Measurements from ENCODE around the gene WDR35. TPM values are rescaled to one million over a fixed set of nuclear protein-coding genes. Genes with fewer than 3 reads are reported as not detected.
"Not testable (repeated sequence)": the region's sequence is repeated elsewhere in the genome, so short reads cannot be mapped to it uniquely, and the experiment has no call there.

WDR35 gene
- total and polyA plus RNA-seq, 4 donors: 0.97 to 3.8 (median 1.6) TPM

DNA sequence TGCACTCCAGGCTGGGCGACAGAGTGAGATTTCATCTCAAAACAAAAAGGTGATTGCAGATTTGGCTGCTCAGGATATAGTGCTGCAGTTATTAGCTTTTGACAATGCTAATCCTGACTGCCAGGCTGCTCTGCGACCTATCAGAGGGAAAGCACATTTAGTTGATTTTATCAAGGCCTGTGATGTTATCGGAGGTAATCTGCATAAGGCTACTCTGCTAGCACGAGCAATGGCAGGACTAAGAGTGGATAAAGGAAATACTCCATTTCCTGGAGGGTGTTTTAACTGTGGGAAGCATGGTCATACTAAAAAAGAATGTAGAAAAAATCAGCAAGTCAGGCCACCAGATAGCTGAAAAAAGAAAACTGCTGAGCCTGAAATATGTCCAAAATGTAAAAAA, 65.4 kb downstream of the WDR35 start:
- not testable (repeated sequence) for DNase-seq (ENCODE audit: low spot score); H3K9ac ChIP-seq (ENCODE audit: low read depth in 1 of 2, low read length in 2 of 2); H3K4me1 ChIP-seq (ENCODE audit: control insufficient read depth in 4 of 4, insufficient read depth in 4 of 4, low read length in 3 of 4); H3K27ac ChIP-seq (ENCODE audit: low read depth in 1 of 2, low read length in 2 of 2); H3K4me3 ChIP-seq (ENCODE audit: low read depth in 1 of 3, low read length in 3 of 3); H3K36me3 ChIP-seq (ENCODE audit: control insufficient read depth in 4 of 4, insufficient read depth in 3 of 4, low read depth in 1 of 4, low read length in 3 of 4); H3K9me3 ChIP-seq (ENCODE audit: control insufficient read depth in 4 of 4, low read length in 3 of 4); H3K27me3 ChIP-seq (ENCODE audit: control insufficient read depth in 4 of 4, insufficient read depth in 4 of 4, low read length in 3 of 4)
- 90% methylated on average over 4 of the region's 4 CpGs for WGBS

DNA sequence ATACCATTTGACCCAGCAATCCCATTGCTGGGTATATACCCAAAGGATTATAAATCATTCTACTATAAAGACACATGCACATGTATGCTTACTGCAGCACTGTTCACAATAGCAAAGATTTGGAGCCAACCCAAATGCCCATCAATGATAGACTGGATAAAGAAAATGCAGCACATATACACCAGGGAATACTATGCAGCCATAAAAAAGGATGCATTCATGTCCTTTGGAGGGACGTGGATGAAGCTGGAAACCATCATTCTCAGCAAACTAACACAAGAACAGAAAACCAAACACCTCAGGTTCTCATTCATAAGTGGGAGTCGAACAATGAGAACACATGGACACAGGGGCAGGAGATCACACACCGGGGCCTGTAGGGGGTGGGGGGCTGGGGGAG, 67.7 kb downstream of the WDR35 start:
- not testable (repeated sequence) for H3K9ac ChIP-seq (ENCODE audit: low read depth in 1 of 2, low read length in 2 of 2); H3K9me3 ChIP-seq (ENCODE audit: control insufficient read depth in 4 of 4, low read length in 3 of 4); DNase-seq (ENCODE audit: low spot score); H3K36me3 ChIP-seq (ENCODE audit: control insufficient read depth in 4 of 4, insufficient read depth in 3 of 4, low read depth in 1 of 4, low read length in 3 of 4); H3K4me1 ChIP-seq (ENCODE audit: control insufficient read depth in 4 of 4, insufficient read depth in 4 of 4, low read length in 3 of 4); H3K27ac ChIP-seq (ENCODE audit: low read depth in 1 of 2, low read length in 2 of 2); H3K4me3 ChIP-seq (ENCODE audit: low read depth in 1 of 3, low read length in 3 of 3); H3K27me3 ChIP-seq (ENCODE audit: control insufficient read depth in 4 of 4, insufficient read depth in 4 of 4, low read length in 3 of 4)
- WGBS: 60% methylated on average over 3 of the region's 3 CpGs

DNA sequence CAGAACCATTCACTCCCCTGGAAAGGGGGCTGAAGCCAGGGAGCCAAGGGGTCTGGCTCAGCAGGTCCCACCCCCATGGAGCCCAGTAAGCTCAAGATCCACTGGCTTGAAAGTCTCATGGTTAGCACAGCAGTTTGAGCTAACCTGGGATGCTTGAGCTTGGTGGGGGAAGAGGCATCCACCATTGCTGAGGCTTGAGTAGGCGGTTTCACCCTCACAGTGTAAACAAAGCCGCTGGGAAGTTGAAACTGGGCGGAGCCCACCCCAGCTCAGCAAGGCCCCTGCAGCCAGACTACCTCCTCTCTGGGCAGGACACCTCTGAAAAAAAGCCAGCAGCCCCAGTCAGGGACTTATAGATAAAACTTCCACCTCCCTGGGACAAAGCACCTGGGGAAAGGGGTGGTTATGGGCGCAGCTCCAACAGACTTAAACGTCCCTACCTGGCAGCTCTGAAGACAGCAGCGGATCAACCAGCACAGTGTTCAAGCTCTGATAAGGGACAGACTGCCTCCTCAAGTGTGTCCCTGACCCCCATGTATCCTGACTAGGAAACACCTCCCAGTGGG, 73.4 kb downstream of the WDR35 start:
- no peak overlapping the region for H3K9ac ChIP-seq (ENCODE audit: low read depth in 1 of 2, low read length in 2 of 2)
- H3K27me3 ChIP-seq (ENCODE audit: control insufficient read depth in 4 of 4, insufficient read depth in 4 of 4, low read length in 3 of 4): no peaks in the 10 kb centered on the region
- no peak overlapping the region for H3K27ac ChIP-seq (ENCODE audit: low read depth in 1 of 2, low read length in 2 of 2)
- no peaks in the 10 kb centered on the region for H3K9me3 ChIP-seq (ENCODE audit: control insufficient read depth in 4 of 4, low read length in 3 of 4)
- H3K36me3 ChIP-seq (ENCODE audit: control insufficient read depth in 4 of 4, insufficient read depth in 3 of 4, low read depth in 1 of 4, low read length in 3 of 4): peaks cover 0 to 2% (median 0%) of the 10 kb centered on the region in 4 donors
- no peak for TF ChIP-seq RAD21 (IDR thresholded peaks at IDR 0.05)
- no peak for TF ChIP-seq NR2F2 (IDR thresholded peaks at IDR 0.05)
- TF ChIP-seq, protein P1, sequence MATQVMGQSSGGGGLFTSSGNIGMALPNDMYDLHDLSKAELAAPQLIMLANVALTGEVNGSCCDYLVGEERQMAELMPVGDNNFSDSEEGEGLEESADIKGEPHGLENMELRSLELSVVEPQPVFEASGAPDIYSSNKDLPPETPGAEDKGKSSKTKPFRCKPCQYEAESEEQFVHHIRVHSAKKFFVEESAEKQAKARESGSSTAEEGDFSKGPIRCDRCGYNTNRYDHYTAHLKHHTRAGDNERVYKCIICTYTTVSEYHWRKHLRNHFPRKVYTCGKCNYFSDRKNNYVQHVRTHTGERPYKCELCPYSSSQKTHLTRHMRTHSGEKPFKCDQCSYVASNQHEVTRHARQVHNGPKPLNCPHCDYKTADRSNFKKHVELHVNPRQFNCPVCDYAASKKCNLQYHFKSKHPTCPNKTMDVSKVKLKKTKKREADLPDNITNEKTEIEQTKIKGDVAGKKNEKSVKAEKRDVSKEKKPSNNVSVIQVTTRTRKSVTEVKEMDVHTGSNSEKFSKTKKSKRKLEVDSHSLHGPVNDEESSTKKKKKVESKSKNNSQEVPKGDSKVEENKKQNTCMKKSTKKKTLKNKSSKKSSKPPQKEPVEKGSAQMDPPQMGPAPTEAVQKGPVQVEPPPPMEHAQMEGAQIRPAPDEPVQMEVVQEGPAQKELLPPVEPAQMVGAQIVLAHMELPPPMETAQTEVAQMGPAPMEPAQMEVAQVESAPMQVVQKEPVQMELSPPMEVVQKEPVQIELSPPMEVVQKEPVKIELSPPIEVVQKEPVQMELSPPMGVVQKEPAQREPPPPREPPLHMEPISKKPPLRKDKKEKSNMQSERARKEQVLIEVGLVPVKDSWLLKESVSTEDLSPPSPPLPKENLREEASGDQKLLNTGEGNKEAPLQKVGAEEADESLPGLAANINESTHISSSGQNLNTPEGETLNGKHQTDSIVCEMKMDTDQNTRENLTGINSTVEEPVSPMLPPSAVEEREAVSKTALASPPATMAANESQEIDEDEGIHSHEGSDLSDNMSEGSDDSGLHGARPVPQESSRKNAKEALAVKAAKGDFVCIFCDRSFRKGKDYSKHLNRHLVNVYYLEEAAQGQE (IDR thresholded peaks at IDR 0.05): no peak
- no peak for TF ChIP-seq GABPA (IDR thresholded peaks at IDR 0.05 in 1 of 2, conservative IDR thresholded peaks at IDR 0.05 in 1 of 2)
- no peaks in the 10 kb centered on the region for H3K4me1 ChIP-seq (ENCODE audit: control insufficient read depth in 4 of 4, insufficient read depth in 4 of 4, low read length in 3 of 4)
- no peak for DNase-seq (ENCODE audit: low spot score)
- 88% methylated on average over 6 of the region's 6 CpGs for WGBS
- no peak overlapping the region for H3K4me3 ChIP-seq (ENCODE audit: low read depth in 1 of 3, low read length in 3 of 3)

DNA sequence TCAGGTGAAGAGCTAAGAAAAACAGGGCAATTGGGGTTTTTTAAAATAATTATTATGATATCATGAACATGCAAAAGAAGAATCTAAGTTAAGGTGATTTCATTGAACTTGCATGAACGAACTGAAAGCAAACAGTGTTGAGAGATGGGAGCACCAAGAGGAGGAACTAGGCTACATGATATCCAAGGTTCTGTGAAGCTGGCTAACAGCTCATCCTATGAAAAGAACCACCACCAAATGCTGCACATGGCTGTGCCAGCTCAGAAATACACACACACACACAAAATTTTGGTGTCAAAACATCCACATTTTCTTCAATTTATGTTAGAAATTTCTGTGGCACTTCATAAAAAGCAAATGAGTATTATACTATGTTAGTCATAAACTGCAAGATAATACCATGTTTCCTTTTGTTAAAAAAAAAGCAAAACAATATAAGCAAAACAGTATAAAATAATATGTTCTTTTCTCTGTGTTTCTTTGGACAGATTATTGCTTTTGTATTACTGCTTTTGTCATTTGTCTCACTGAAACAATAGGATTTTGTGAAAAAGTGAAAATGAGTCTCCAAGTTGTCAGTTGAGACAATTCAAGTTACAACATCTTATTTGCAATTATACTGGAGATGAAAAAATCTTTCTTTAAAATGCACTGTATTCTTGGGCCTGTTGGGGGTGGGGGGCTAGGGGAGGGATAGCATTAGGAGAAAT, 75.5 kb downstream of the WDR35 start:
- Histone ChIP-seq H3K27me3 (ENCODE audit: control insufficient read depth in 4 of 4, insufficient read depth in 4 of 4, low read length in 3 of 4) (no peaks in the 10 kb centered on the region), H3K9ac (ENCODE audit: low read depth in 1 of 2, low read length in 2 of 2) (no peak overlapping the region), H3K27ac (ENCODE audit: low read depth in 1 of 2, low read length in 2 of 2) (no peak overlapping the region), H3K36me3 (ENCODE audit: control insufficient read depth in 4 of 4, insufficient read depth in 3 of 4, low read depth in 1 of 4, low read length in 3 of 4) (peaks cover 0 to 2% (median 0%) of the 10 kb centered on the region in 4 donors), H3K4me3 (ENCODE audit: low read depth in 1 of 3, low read length in 3 of 3) (no peak overlapping the region), H3K9me3 (ENCODE audit: control insufficient read depth in 4 of 4, low read length in 3 of 4) (no peaks in the 10 kb centered on the region), H3K4me1 (ENCODE audit: control insufficient read depth in 4 of 4, insufficient read depth in 4 of 4, low read length in 3 of 4) (no peaks in the 10 kb centered on the region)
- no peak for DNase-seq (ENCODE audit: low spot score)
- 83% methylated on average over 1 of the region's 1 CpG for WGBS
- TF ChIP-seq, protein P1 (IDR thresholded peaks at IDR 0.05): no peak
- TF ChIP-seq, protein P2, sequence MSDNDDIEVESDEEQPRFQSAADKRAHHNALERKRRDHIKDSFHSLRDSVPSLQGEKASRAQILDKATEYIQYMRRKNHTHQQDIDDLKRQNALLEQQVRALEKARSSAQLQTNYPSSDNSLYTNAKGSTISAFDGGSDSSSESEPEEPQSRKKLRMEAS (IDR thresholded peaks at IDR 0.05): no peak
- TF ChIP-seq RAD21 (IDR thresholded peaks at IDR 0.05): no peak
- TF ChIP-seq FOXA1 (IDR thresholded peaks at IDR 0.05): no peak
- TF ChIP-seq JUND (IDR thresholded peaks at IDR 0.05): no peak
- TF ChIP-seq TAF1 (conservative IDR thresholded peaks at IDR 0.05): no peak
- no peak for TF ChIP-seq HNF4A (conservative IDR thresholded peaks at IDR 0.05)
- TF ChIP-seq HNF4G (IDR thresholded peaks at IDR 0.05): no peak
- no peak for TF ChIP-seq YY1 (IDR thresholded peaks at IDR 0.05)
- no peak for TF ChIP-seq RXRA (IDR thresholded peaks at IDR 0.05)
- no peak for TF ChIP-seq NR2F2 (IDR thresholded peaks at IDR 0.05)
